Measurements from ENCODE around the gene TMEM106C. TPM values are rescaled to one million over a fixed set of nuclear protein-coding genes. Genes with fewer than 3 reads are reported as not detected.

The TMEM106C gene
- total and polyA plus RNA-seq, 2 of the 4 experiments (the other 2 are of a cell fraction): 72.1 to 74.6 TPM

GRCh38 chr12:48015954-48016353 lies 52.6 kb downstream of the TMEM106C start:
- Histone ChIP-seq H3K4ac (ENCODE audit: low read depth, low read length) (no peak overlapping the region), H3K4me2 (ENCODE audit: low read depth, low read length) (no peak overlapping the region), H4K5ac (ENCODE audit: low read depth, low read length) (no peak overlapping the region), H2BK5ac (ENCODE audit: low read depth, low read length, poor library complexity, severe bottlenecking) (no peak overlapping the region), H2AK9ac (replicated peaks; ENCODE audit: low read depth, low read length, poor library complexity) (no peak overlapping the region), H3K9me3 (ENCODE audit: control insufficient read depth, insufficient read depth, low read length) (no peaks in the 10 kb centered on the region), H3K23ac (ENCODE audit: low read depth, low read length) (no peak overlapping the region), H2BK20ac (ENCODE audit: low read depth, low read length) (no peak overlapping the region), H3K14ac (replicated peaks; ENCODE audit: low read depth, low read length) (no peak overlapping the region), H4K8ac (ENCODE audit: low read depth in 2 of 2, low read length in 2 of 2) (no peak overlapping the region), H2AK5ac (ENCODE audit: low read depth, low read length) (no peak overlapping the region), H3K27ac (ENCODE audit: insufficient read depth, low read length) (no peak overlapping the region), H4K20me1 (ENCODE audit: insufficient read depth, low read length) (no peaks in the 10 kb centered on the region), H2BK15ac (ENCODE audit: low read depth, low read length) (no peak overlapping the region), H3K9me1 (ENCODE audit: insufficient read depth, low read length) (no peaks in the 10 kb centered on the region), H3K36me3 (ENCODE audit: control insufficient read depth, insufficient read depth, low read length) (no peaks in the 10 kb centered on the region), H2BK120ac (ENCODE audit: low read depth, low read length) (no peak overlapping the region), H4K91ac (ENCODE audit: insufficient read depth, low read depth, low read length) (no peak overlapping the region), H3K9ac (ENCODE audit: low read depth, low read length) (no peak overlapping the region), H3K79me1 (ENCODE audit: low read depth in 1 of 2, low read length in 2 of 2) (no peaks in the 10 kb centered on the region), H3K4me1 (ENCODE audit: control insufficient read depth, insufficient read depth, low read length) (no peaks in the 10 kb centered on the region), H3K4me3 (ENCODE audit: insufficient read depth, low read depth, low read length) (no peak overlapping the region), H3K56ac (ENCODE audit: extremely low read depth, insufficient read depth, low read length) (no peak overlapping the region), H3K18ac (ENCODE audit: low read depth, low read length) (no peak overlapping the region), H3K27me3 (ENCODE audit: control insufficient read depth, insufficient read depth, low read length) (peaks cover 64% of the 10 kb centered on the region), H2AFZ (replicated peaks; ENCODE audit: low read length, poor library complexity) (no peak overlapping the region)
- ChIA-PET CTCF (interaction anchor here (0.6 kb wide), 1 partner anchor 52 kb away, joined by 3 read pairs; the partner anchor contains the start of gene TMEM106C), POLR2A (ENCODE audit: unreplicated experiment) (no interaction called here)
- ATAC-seq (ENCODE audit: low read depth) (no peak), DNase-seq (no peak)
- intact Hi-C loops (cut with micrococcal nuclease): no loop called here
- BruUV-seq (replicated peaks): no TSS peak
- 33% methylated on average over 1 of the region's 7 CpGs; no CpG with 5 or more reads in 1 of the 2 experiments for WGBS, 2 experiments (ENCODE audit: extremely low coverage in 2 of 2, insufficient read length in 1 of 2)
- dilution Hi-C loops (cut with HindIII; ENCODE audit: low sequenced_read_pairs, unreplicated experiment): no loop called here
- in situ Hi-C loops (cut with MboI; ENCODE audit: low sequenced_read_pairs): no loop called here
- no peak for TF ChIP-seq NFE2L2 (IDR thresholded peaks at IDR 0.05; ENCODE audit: low read depth, low read length)
- TF ChIP-seq POLR2A (IDR thresholded peaks at IDR 0.05; ENCODE audit: low read depth, low read length): no peak

All from IMR-90 (cell line).